ENCODE measurements around the gene LSM3.

DNA sequence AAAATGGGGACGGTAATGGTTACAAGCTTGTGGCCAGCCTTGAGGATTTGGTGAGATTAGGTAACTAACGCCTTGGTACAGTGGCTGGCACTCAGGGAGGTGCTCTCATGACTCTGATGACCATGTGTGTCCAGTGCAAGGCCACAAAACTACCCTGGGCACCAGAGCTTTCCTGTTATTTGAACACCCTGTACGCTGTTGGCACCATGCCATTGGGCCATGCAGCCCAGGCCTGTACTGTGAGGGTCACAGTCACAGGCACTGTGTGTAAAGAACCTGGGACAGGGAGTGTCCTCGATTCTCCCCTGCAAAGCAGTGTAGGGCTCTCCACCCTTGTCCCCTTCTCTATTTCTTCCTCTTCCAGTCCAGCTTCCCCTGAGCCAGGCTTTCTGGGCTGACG lies 47.5 kb upstream of the LSM3 start:
- TF ChIP-seq, protein P1, sequence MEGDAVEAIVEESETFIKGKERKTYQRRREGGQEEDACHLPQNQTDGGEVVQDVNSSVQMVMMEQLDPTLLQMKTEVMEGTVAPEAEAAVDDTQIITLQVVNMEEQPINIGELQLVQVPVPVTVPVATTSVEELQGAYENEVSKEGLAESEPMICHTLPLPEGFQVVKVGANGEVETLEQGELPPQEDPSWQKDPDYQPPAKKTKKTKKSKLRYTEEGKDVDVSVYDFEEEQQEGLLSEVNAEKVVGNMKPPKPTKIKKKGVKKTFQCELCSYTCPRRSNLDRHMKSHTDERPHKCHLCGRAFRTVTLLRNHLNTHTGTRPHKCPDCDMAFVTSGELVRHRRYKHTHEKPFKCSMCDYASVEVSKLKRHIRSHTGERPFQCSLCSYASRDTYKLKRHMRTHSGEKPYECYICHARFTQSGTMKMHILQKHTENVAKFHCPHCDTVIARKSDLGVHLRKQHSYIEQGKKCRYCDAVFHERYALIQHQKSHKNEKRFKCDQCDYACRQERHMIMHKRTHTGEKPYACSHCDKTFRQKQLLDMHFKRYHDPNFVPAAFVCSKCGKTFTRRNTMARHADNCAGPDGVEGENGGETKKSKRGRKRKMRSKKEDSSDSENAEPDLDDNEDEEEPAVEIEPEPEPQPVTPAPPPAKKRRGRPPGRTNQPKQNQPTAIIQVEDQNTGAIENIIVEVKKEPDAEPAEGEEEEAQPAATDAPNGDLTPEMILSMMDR (IDR thresholded peaks at IDR 0.05) = no peak
- TF ChIP-seq POLR2A (IDR thresholded peaks at IDR 0.05) (no peak), EP300 (IDR thresholded peaks at IDR 0.05) (no peak)

All from ovary (tissue), 3 donors.